ENCODE results near the gene CABLES1.

Gene CABLES1

GRCh38 chr18:23225503-23225902, 90.2 kb downstream of the CABLES1 start:
- H3K4me1 ChIP-seq (ENCODE audit: control insufficient read depth, insufficient read depth, low read length, unreplicated experiment) = peaks cover 59% of the 10 kb centered on the region
- peak overlapping the region; percentile 94 for H3K27ac ChIP-seq (ENCODE audit: low read depth, low read length)

DNA sequence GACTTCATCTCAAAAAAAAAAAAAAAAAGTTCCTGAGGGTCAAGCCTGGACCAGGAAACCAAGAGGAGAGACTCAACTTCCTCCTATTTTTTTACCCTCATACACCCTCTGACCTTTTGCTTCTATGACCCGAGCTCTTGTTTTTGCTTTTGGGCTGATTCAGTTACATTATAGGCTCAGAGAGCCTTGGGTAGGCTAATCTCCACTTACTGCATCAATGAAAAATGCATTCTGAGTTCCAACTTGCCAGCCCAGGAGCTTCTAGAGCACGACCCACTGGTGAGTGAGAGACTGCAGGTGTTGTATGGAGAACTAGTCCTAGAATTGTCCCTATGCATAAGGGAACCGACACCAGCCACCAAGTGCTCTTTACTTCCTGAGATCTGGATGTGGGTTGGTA, 91.1 kb downstream of the CABLES1 start:
- H3K4me3 ChIP-seq (ENCODE audit: low read depth, low read length) = no peak overlapping the region
- H3K79me2 ChIP-seq (ENCODE audit: control insufficient read depth, insufficient read depth, low read length, unreplicated experiment) = no peaks in the 10 kb centered on the region
- peaks cover 65% of the 10 kb centered on the region for H3K4me1 ChIP-seq (ENCODE audit: control insufficient read depth, insufficient read depth, low read length, unreplicated experiment)
- H3K27me3 ChIP-seq (ENCODE audit: insufficient read depth, low read length) = no peaks in the 10 kb centered on the region
- no peaks in the 10 kb centered on the region for H3K36me3 ChIP-seq (ENCODE audit: insufficient read depth, low read length)
- peak overlapping the region; percentile 94 for H3K27ac ChIP-seq (ENCODE audit: low read depth, low read length)
- no peak overlapping the region for H2AFZ ChIP-seq (ENCODE audit: low read length, unreplicated experiment)

More at GRCh38 chr18:23225503-23225902, 90.2 kb downstream of the CABLES1 start:
- H3K27me3 ChIP-seq (ENCODE audit: insufficient read depth, low read length) = no peaks in the 10 kb centered on the region
- no peak overlapping the region for H3K4me3 ChIP-seq (ENCODE audit: low read depth, low read length)
- no peaks in the 10 kb centered on the region for H3K36me3 ChIP-seq (ENCODE audit: insufficient read depth, low read length)
- H2AFZ ChIP-seq (ENCODE audit: low read length, unreplicated experiment) = peak overlapping the region; percentile 40
- H3K79me2 ChIP-seq (ENCODE audit: control insufficient read depth, insufficient read depth, low read length, unreplicated experiment) = no peaks in the 10 kb centered on the region

- no peaks in the 10 kb centered on the region for H3K27me3 ChIP-seq (ENCODE audit: insufficient read depth, low read length)
- H3K4me3 ChIP-seq (ENCODE audit: low read depth, low read length) = no peak overlapping the region
- no peaks in the 10 kb centered on the region for H3K36me3 ChIP-seq (ENCODE audit: insufficient read depth, low read length)
- peak overlapping the region; percentile 94 for H3K27ac ChIP-seq (ENCODE audit: low read depth, low read length)
- peaks cover 72% of the 10 kb centered on the region for H3K4me1 ChIP-seq (ENCODE audit: control insufficient read depth, insufficient read depth, low read length, unreplicated experiment)
- no peak overlapping the region for H2AFZ ChIP-seq (ENCODE audit: low read length, unreplicated experiment)
- no peaks in the 10 kb centered on the region for H3K79me2 ChIP-seq (ENCODE audit: control insufficient read depth, insufficient read depth, low read length, unreplicated experiment)
Observed at GRCh38 chr18:23226930-23227725, 91.8 kb downstream of the CABLES1 start.

- Histone ChIP-seq H3K27me3 (ENCODE audit: insufficient read depth, low read length) (no peaks in the 10 kb centered on the region), H3K27ac (ENCODE audit: low read depth, low read length) (peak overlapping the region; percentile 94), H3K4me1 (ENCODE audit: control insufficient read depth, insufficient read depth, low read length, unreplicated experiment) (peaks cover 73% of the 10 kb centered on the region), H3K4me3 (ENCODE audit: low read depth, low read length) (no peak overlapping the region), H3K79me2 (ENCODE audit: control insufficient read depth, insufficient read depth, low read length, unreplicated experiment) (no peaks in the 10 kb centered on the region), H2AFZ (ENCODE audit: low read length, unreplicated experiment) (no peak overlapping the region), H3K36me3 (ENCODE audit: insufficient read depth, low read length) (no peaks in the 10 kb centered on the region)
Observed at GRCh38 chr18:23227726-23228070, 92.4 kb downstream of the CABLES1 start.

DNA sequence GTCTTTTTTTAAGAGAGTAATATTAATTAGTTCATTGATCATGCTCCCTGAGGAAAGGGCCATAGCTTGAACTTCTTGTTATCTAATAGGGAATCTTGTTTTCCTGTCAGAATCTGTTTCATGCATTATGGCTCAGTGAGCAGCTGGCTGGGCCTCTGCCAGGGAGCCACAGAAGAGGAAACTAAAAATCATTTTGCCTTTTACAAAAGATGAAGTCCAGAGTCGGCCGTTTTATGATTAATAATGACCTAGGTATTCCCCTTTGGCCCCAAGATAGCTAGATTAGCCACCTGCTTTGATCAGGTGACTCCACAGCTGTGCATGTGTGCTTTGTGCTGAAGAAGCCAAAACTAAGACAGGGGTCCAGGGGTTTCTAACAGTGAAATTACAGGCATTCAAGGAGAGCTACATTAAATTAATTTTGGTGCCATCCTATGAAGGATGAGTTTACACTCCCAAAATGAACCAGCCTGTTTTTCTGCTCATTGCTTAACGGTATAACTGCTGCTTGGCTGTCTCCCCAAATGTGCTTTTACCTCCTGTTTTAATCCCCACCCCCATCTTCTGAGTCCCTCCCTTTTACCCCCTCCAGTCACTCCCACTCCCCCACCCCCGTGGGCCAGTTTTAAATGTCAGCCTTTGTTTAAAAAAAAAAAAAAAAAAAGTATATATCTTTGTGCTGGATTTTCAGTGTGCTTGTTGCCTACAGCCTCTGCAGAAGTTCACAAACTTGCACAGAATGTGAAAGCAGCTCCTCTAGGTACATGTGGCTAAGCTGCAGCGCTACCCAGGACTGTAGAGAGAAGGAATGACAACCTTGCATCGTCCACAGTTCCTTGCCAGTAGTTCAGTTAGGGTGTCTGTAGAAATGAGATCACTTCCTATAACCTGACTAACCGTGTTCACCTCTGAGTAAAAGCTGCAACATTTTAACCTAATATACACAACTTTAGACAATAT, 93.1 kb downstream of the CABLES1 start:
- H3K4me3 ChIP-seq (ENCODE audit: low read depth, low read length) = no peak overlapping the region
- H3K27me3 ChIP-seq (ENCODE audit: insufficient read depth, low read length) = no peaks in the 10 kb centered on the region
- no peak overlapping the region for H2AFZ ChIP-seq (ENCODE audit: low read length, unreplicated experiment)
- H3K27ac ChIP-seq (ENCODE audit: low read depth, low read length) = peak overlapping the region; percentile 94
- H3K4me1 ChIP-seq (ENCODE audit: control insufficient read depth, insufficient read depth, low read length, unreplicated experiment) = peaks cover 73% of the 10 kb centered on the region
- H3K36me3 ChIP-seq (ENCODE audit: insufficient read depth, low read length) = no peaks in the 10 kb centered on the region
- no peaks in the 10 kb centered on the region for H3K79me2 ChIP-seq (ENCODE audit: control insufficient read depth, insufficient read depth, low read length, unreplicated experiment)

DNA sequence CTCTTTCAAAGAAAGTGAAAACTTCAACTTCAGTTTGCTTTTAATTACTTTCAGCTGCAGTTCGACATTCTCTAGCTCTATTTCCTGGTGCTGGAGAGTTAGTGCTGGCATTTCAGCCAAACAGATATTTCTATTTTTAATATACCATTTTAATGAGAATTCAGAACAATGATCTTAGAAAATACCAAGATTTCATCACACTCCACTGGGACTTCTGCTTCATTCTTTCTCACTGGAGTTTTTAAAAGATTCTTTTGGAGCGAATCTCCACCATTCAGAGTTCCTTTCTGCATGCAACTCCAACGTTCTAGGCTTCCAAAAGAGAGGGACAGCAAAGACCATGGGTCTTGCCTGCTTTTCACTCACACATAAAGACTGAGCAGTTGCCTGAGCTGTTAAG, 94.2 kb downstream of the CABLES1 start:
- H3K36me3 ChIP-seq (ENCODE audit: insufficient read depth, low read length) = no peaks in the 10 kb centered on the region
- H3K4me3 ChIP-seq (ENCODE audit: low read depth, low read length) = no peak overlapping the region
- no peak overlapping the region for H2AFZ ChIP-seq (ENCODE audit: low read length, unreplicated experiment)
- no peaks in the 10 kb centered on the region for H3K79me2 ChIP-seq (ENCODE audit: control insufficient read depth, insufficient read depth, low read length, unreplicated experiment)
- H3K27me3 ChIP-seq (ENCODE audit: insufficient read depth, low read length) = no peaks in the 10 kb centered on the region
- peak overlapping the region; percentile 94 for H3K27ac ChIP-seq (ENCODE audit: low read depth, low read length)
- peaks cover 70% of the 10 kb centered on the region for H3K4me1 ChIP-seq (ENCODE audit: control insufficient read depth, insufficient read depth, low read length, unreplicated experiment)

DNA sequence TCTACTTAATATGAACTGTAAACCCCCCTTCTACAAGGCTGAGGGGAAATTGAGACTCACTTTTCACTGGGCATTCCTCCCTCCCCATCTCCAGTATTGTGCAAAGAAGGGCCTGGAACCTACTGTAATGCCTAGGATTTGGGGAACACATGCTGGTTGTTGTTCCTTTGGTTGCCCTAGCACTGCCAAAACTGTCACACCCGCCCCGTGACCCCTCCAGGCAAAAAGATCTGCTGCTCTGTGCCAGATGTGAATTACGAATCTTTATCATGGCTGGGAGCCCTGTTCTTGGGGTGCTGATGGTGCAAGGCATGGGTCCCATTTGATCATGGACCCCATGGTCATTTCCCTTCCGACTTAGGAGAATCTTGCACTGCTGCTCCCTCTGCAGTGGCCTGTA, 95.4 kb downstream of the CABLES1 start:
- Histone ChIP-seq H3K79me2 (ENCODE audit: control insufficient read depth, insufficient read depth, low read length, unreplicated experiment) (no peaks in the 10 kb centered on the region), H3K36me3 (ENCODE audit: insufficient read depth, low read length) (no peaks in the 10 kb centered on the region), H3K27me3 (ENCODE audit: insufficient read depth, low read length) (no peaks in the 10 kb centered on the region), H3K4me1 (ENCODE audit: control insufficient read depth, insufficient read depth, low read length, unreplicated experiment) (peaks cover 60% of the 10 kb centered on the region), H2AFZ (ENCODE audit: low read length, unreplicated experiment) (no peak overlapping the region), H3K27ac (ENCODE audit: low read depth, low read length) (peak overlapping the region; percentile 94), H3K4me3 (ENCODE audit: low read depth, low read length) (peak overlapping the region; percentile 3; the same call in 1 of the 2 replicates)

GRCh38 chr18:23231340-23232021, 96.2 kb downstream of the CABLES1 start:
- Histone ChIP-seq H3K79me2 (ENCODE audit: control insufficient read depth, insufficient read depth, low read length, unreplicated experiment) (no peaks in the 10 kb centered on the region), H3K4me1 (ENCODE audit: control insufficient read depth, insufficient read depth, low read length, unreplicated experiment) (peaks cover 52% of the 10 kb centered on the region), H3K36me3 (ENCODE audit: insufficient read depth, low read length) (no peaks in the 10 kb centered on the region), H2AFZ (ENCODE audit: low read length, unreplicated experiment) (no peak overlapping the region), H3K27me3 (ENCODE audit: insufficient read depth, low read length) (no peaks in the 10 kb centered on the region), H3K27ac (ENCODE audit: low read depth, low read length) (peak overlapping the region; percentile 94), H3K4me3 (ENCODE audit: low read depth, low read length) (no peak overlapping the region)

- H3K27me3 ChIP-seq (ENCODE audit: insufficient read depth, low read length) = no peaks in the 10 kb centered on the region
- peak overlapping the region; percentile 94; the same call in 1 of the 2 replicates for H3K27ac ChIP-seq (ENCODE audit: low read depth, low read length)
- no peaks in the 10 kb centered on the region for H3K36me3 ChIP-seq (ENCODE audit: insufficient read depth, low read length)
- H3K79me2 ChIP-seq (ENCODE audit: control insufficient read depth, insufficient read depth, low read length, unreplicated experiment) = no peaks in the 10 kb centered on the region
- H2AFZ ChIP-seq (ENCODE audit: low read length, unreplicated experiment) = no peak overlapping the region
- peaks cover 47% of the 10 kb centered on the region for H3K4me1 ChIP-seq (ENCODE audit: control insufficient read depth, insufficient read depth, low read length, unreplicated experiment)
- H3K4me3 ChIP-seq (ENCODE audit: low read depth, low read length) = no peak overlapping the region
Observed at GRCh38 chr18:23232331-23232730, 97.0 kb downstream of the CABLES1 start.

DNA sequence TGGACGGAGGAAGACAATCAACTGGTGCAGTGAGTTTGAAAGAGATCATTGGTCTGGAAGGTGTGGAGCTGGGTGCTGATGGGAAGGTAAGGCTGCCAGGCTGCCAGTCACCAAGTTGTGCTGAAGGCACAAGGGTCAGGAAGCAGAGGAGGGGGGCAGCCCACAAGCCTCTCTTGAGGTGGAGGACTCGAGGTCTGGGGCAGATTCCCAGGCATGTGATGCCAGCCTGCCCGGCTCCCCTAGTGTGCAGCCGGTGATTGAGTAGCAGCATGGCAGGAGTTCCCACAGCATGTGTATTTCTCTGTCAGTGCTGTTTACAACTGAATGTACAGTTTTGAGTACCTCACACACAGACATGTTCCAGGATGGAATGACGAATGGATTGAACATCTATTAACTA, 99.3 kb downstream of the CABLES1 start:
- no peaks in the 10 kb centered on the region for H3K36me3 ChIP-seq (ENCODE audit: insufficient read depth, low read length)
- H3K27me3 ChIP-seq (ENCODE audit: insufficient read depth, low read length) = no peaks in the 10 kb centered on the region
- peaks cover 41% of the 10 kb centered on the region for H3K4me1 ChIP-seq (ENCODE audit: control insufficient read depth, insufficient read depth, low read length, unreplicated experiment)
- H3K27ac ChIP-seq (ENCODE audit: low read depth, low read length) = no peak overlapping the region
- no peak overlapping the region for H2AFZ ChIP-seq (ENCODE audit: low read length, unreplicated experiment)
- no peaks in the 10 kb centered on the region for H3K79me2 ChIP-seq (ENCODE audit: control insufficient read depth, insufficient read depth, low read length, unreplicated experiment)
- no peak overlapping the region for H3K4me3 ChIP-seq (ENCODE audit: low read depth, low read length)

All from ACC112 (cell line).